Measurements from ENCODE around the gene MCTP2.

- TF ChIP-seq POLR2AphosphoS5 (IDR thresholded peaks at IDR 0.05; ENCODE audit: low read depth, low read length) (no peak), TAF1 (IDR thresholded peaks at IDR 0.05; ENCODE audit: borderline replicate concordance, low read depth, low read length) (no peak), POLR2A (IDR thresholded peaks at IDR 0.05; ENCODE audit: low read depth, low read length) (no peak)
These were observed 290.8 kb downstream of the MCTP2 start for GRCh38 chr15:94522125-94522524.

Measured in GM12892 (cell line).